HepG2 (cell line): ENCODE data around the gene YEATS2. TPM values are rescaled to one million over a fixed set of nuclear protein-coding genes. Genes with fewer than 3 reads are reported as not detected.

Experiments
- ATAC-seq: fragments of 200-7000 bp; cut with Tn5 transposase; 3 replicates; pipeline ENCODE4 v1.9.1; 2020; ENCODE audit warnings: mild to moderate bottlenecking, moderate library complexity
- BruUV-seq: library from RNA; stranded (reverse); fragments of 400-500 nt; replicated peaks from 2 replicates; lab custom pipeline; 2021; lab: Mats Ljungman, UMichigan
- CTCF ChIA-PET: fragments of 300-600 bp; formaldehyde crosslinking; extraction: SDS; loops from one replicate; lab custom pipeline; 2021; ENCODE audit warnings: low total read pairs, inconsistent platforms, low intra/inter-chr PET ratio; lab: Yijun Ruan, JAX
- POLR2A ChIA-PET: fragments of 350-600 bp; sonication (Branson Sonifier 250); formaldehyde crosslinking; loops from one replicate; lab custom pipeline; 2020; ENCODE audit warnings: antibody characterized with exemption, inconsistent platforms; lab: Yijun Ruan, JAX
- DNase-seq: peaks from one replicate; pipeline ENCODE4 v3.0.0-alpha.2; 2015; ENCODE audit warnings: low spot score
- FAIRE-seq: peaks from 3 replicates; lab custom pipeline; 2011; peaks lifted over from hg19 to GRCh38; lab: Jason Lieb, UNC
- H2AFZ ChIP-seq: one replicate; pipeline ENCODE4 v1.6.1; 2011; ENCODE audit warnings: low read length, inconsistent platforms
- H3K27ac ChIP-seq: fragments of 300-600 bp; 3 replicates; pipeline ENCODE4 v1.8.0; 2011; ENCODE audit warnings: mixed run types, mild to moderate bottlenecking, mixed read lengths, low read length, inconsistent platforms; ENCODE audit not compliant: insufficient read depth; ENCODE audit errors: extremely low read length
- H3K27me3 ChIP-seq, 2 experiments: fragments of 200-600 bp in 1 of 2; 2 replicates in 1 of 2; 3 replicates in 1 of 2; pipeline versions ENCODE4 v1.6.0 to v1.8.0; 2011; ENCODE audit warnings: low read length in 2 of 2, mild to moderate bottlenecking in 2 of 2, moderate library complexity in 2 of 2, inconsistent platforms in 1 of 2; ENCODE audit not compliant: insufficient read depth in 2 of 2, control insufficient read depth in 1 of 2
- H3K36me3 ChIP-seq, 2 experiments: fragments of 200-600 bp in 1 of 2; replicated peaks in 1 of 2; 2 replicates in 1 of 2; 3 replicates in 1 of 2; pipeline versions ENCODE4 v1.5.1 to v1.8.0; 2011; ENCODE audit warnings: low read length in 2 of 2, inconsistent platforms in 1 of 2; ENCODE audit not compliant: insufficient read depth in 2 of 2, control insufficient read depth in 1 of 2
- H3K4me1 ChIP-seq: 2 replicates; pipeline ENCODE4 v1.5.1; 2012; ENCODE audit warnings: low read length, inconsistent platforms; ENCODE audit not compliant: insufficient read depth
- H3K4me2 ChIP-seq: 2 replicates; pipeline ENCODE4 v1.6.0; 2011; ENCODE audit warnings: low read depth, low read length, inconsistent platforms
- H3K4me3 ChIP-seq, 3 experiments: fragments of 200-600 bp in 1 of 3; sonication (generic), shearing (Covaris generic) in 1 of 3; replicated peaks in 1 of 3; 2 replicates each; pipeline ENCODE4 v1.5.1; 2011 to 2016; ENCODE audit warnings: low read length in 3 of 3, inconsistent platforms in 2 of 3, low read depth in 2 of 3, mild to moderate bottlenecking in 2 of 3, control low read depth in 1 of 3, mixed read lengths in 1 of 3; ENCODE audit not compliant: insufficient read depth in 1 of 3
- H3K79me2 ChIP-seq: one replicate; pipeline ENCODE4 v1.6.1; 2011; ENCODE audit warnings: low read length, inconsistent platforms; ENCODE audit not compliant: insufficient read depth
- H3K9ac ChIP-seq: 2 replicates; pipeline ENCODE4 v1.6.0; 2011; ENCODE audit warnings: mild to moderate bottlenecking, low read depth, low read length, inconsistent platforms; ENCODE audit not compliant: insufficient read depth
- H3K9me3 ChIP-seq: 2 replicates; pipeline ENCODE4 v1.5.1; 2012; ENCODE audit warnings: mild to moderate bottlenecking, low read length
- H4K20me1 ChIP-seq: 2 replicates; pipeline ENCODE4 v1.6.0; 2011; ENCODE audit warnings: inconsistent platforms, mild to moderate bottlenecking, low read length, moderate library complexity; ENCODE audit not compliant: insufficient read depth
- AFF4 ChIP-seq: sonication (generic); formaldehyde crosslinking; IDR thresholded peaks from 2 replicates; pipeline ENCODE4 v1.4.0; 2020; ENCODE audit warnings: missing genetic modification reagents
- CEBPG ChIP-seq: IDR thresholded peaks from 2 replicates; pipeline ENCODE4 v1.6.1; 2016
- HOXA7 ChIP-seq: sonication (generic); formaldehyde crosslinking; IDR thresholded peaks from 2 replicates; pipeline ENCODE4 v1.8.1; 2022; ENCODE audit warnings: mild to moderate bottlenecking, missing genetic modification reagents, moderate library complexity
- KLF16 ChIP-seq, 2 experiments: sonication (generic) in 1 of 2; formaldehyde crosslinking in 1 of 2; IDR thresholded peaks; 2 replicates each; pipeline versions ENCODE4 v1.6.1 to v1.8.0; 2016 to 2023; ENCODE audit warnings: missing genetic modification reagents in 2 of 2, missing compliant biosample characterization in 1 of 2
- ZFP41 ChIP-seq: sonication (generic); formaldehyde crosslinking; IDR thresholded peaks from 2 replicates; pipeline ENCODE4 v1.4.0; 2020; ENCODE audit warnings: mild to moderate bottlenecking, missing genetic modification reagents, borderline replicate concordance
- ZFP90 ChIP-seq: sonication (generic); formaldehyde crosslinking; IDR thresholded peaks from 2 replicates; pipeline ENCODE4 v1.8.0; 2022; ENCODE audit warnings: missing genetic modification reagents, mild to moderate bottlenecking, inconsistent platforms, borderline replicate concordance
- ZNF253 ChIP-seq: sonication (generic); formaldehyde crosslinking; IDR thresholded peaks from 2 replicates; pipeline ENCODE4 v1.8.0; 2022; ENCODE audit warnings: mild to moderate bottlenecking, missing genetic modification reagents, borderline replicate concordance
- ZNF33B ChIP-seq: sonication (generic); formaldehyde crosslinking; IDR thresholded peaks from 2 replicates; pipeline ENCODE4 v1.5.1; 2020; ENCODE audit warnings: mild to moderate bottlenecking, missing genetic modification reagents
- ZSCAN20 ChIP-seq: sonication (generic); formaldehyde crosslinking; IDR thresholded peaks from 2 replicates; pipeline ENCODE4 v1.4.0; 2020; ENCODE audit warnings: missing genetic modification reagents, mild to moderate bottlenecking, borderline replicate concordance
- ZSCAN5A ChIP-seq: sonication (generic); formaldehyde crosslinking; IDR thresholded peaks from 2 replicates; pipeline ENCODE4 v1.8.0; 2022; ENCODE audit warnings: mild to moderate bottlenecking, missing genetic modification reagents, borderline replicate concordance
- WGBS: methylation state at CpG from one replicate; pipeline ENCODE4 v1.1.6; 2017; ENCODE audit warnings: low lambda C conversion rate; 5-methylcytosine and 5-hydroxymethylcytosine counted together
- in situ Hi-C: cut with HindIII; loops from 2 replicates; pipeline ENCODE4 v1.10.0; 2017; ENCODE audit warnings: low pct_unique_long_range_greater_than_20kb; ENCODE audit not compliant: extremely low pct_ligation_motif_present
- intact Hi-C: fragments of 100-400 bp; cut with micrococcal nuclease; formaldehyde crosslinking; loops from one replicate; pipeline ENCODE4 v1.10.0; 2022; ENCODE audit not compliant: unreplicated experiment
- polyA plus RNA-seq, 8 experiments: library from polyadenylated mRNA; depleted of rRNA in 3 of 8; stranded (reverse) in 7 of 8; unstranded in 1 of 8; fragments of >200 nt; fragmentation: Illumina TruSeq in 4 of 8; extraction: Trizol in 4 of 8; gene quantifications; 2 replicates each; pipeline versions ENCODE4 v1.2.1 to v1.2.3, GENCODE V29; 2011 to 2016; ENCODE audit warnings: low read depth in 4 of 8, missing spikeins in 1 of 8, mixed read lengths in 1 of 8; ENCODE audit not compliant: insufficient read depth in 1 of 8
- total RNA-seq, 5 experiments: library from RNA; depleted of rRNA; stranded (reverse); fragments of >200 nt; fragmentation: Illumina TruSeq; extraction: Trizol; gene quantifications; 2 replicates each; pipeline ENCODE4 v1.2.3, GENCODE V29; 2016; ENCODE audit warnings: low read depth in 1 of 5

Gene YEATS2
- total and polyA plus RNA-seq, 2 of the 13 experiments (the other 11 are each of a cell fraction or from before 2014, with no cell fraction given), result 18.6 to 33.7 TPM

DNA sequence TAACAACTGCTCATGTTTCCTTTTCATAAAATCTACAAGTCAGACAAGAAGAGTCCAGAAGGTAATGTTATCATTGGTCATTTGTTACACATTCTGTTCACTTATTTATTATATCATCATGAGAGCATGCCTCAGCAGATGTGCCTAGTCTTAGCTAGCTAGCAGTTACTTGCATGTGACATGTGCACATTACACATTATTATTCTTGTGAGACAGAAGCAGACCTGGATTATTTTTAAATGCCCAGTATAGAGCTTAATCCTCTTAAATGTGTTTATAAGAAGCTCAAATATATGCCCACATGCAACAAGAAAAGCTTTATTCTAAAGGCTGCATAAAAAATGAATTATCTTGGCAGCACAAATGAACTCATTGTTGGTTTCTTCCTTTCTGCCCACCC, 12.6 kb downstream of the YEATS2 start:
- H4K20me1 ChIP-seq, result peaks cover 10% of the 10 kb centered on the region; the same call in 1 of the 2 replicates

GRCh38 chr3:183711516-183711915, 13.9 kb downstream of the YEATS2 start:
- 98% methylated on average over 3 of the region's 3 CpGs for WGBS
- no peak for DNase-seq
- in situ Hi-C loops (no loop called here), intact Hi-C loops (no loop called here)
- no peak overlapping the region for H3K4me3 ChIP-seq
- ChIA-PET CTCF (no interaction called here), POLR2A (interaction anchor here (1.1 kb wide), 1 partner anchor 14 kb away, joined by 4 read pairs; the partner anchor contains the start of gene YEATS2)
- peaks cover 8% of the 10 kb centered on the region; the same call in 1 of the 2 replicates for H4K20me1 ChIP-seq
- H3K27ac ChIP-seq, result no peak overlapping the region
- no TSS peak for BruUV-seq
- no peak overlapping the region for H2AFZ ChIP-seq
- H3K79me2 ChIP-seq, result peaks cover 63% of the 10 kb centered on the region
- no peaks in the 10 kb centered on the region for H3K27me3 ChIP-seq
- H3K9ac ChIP-seq, result no peak overlapping the region
- no peak for ATAC-seq
- TF ChIP-seq HOXA7 (CRISPR knock-in tag) (no peak), ZFP90 (no peak), KLF16 (CRISPR knock-in tag; IDR thresholded peaks at IDR 0.05) (no peak), ZNF253 (CRISPR knock-in tag) (no peak), ZFP41 (no peak), CEBPG (no peak), AFF4 (CRISPR knock-in tag) (no peak), ZNF33B (CRISPR knock-in tag) (no peak)
- H3K4me1 ChIP-seq, result no peaks in the 10 kb centered on the region
- H3K36me3 ChIP-seq, result peaks cover 0 to 8% of the 10 kb centered on the region in 2 experiments; a peak in 2 of 5 replicates
- H3K9me3 ChIP-seq, result no peaks in the 10 kb centered on the region
- no peak overlapping the region for H3K4me2 ChIP-seq
- FAIRE-seq, result no peak

More for the DNA sequence above, 12.6 kb downstream of the YEATS2 start:
- Histone ChIP-seq H3K4me1 (no peaks in the 10 kb centered on the region), H3K27ac (no peak overlapping the region), H3K36me3 (0 out of 5 replicates have a peak, but pooled peaks cover 0 to 3% of the 10 kb centered on the region in 2 experiments), H3K79me2 (peaks cover 71% of the 10 kb centered on the region), H3K4me2 (no peak overlapping the region), H3K4me3 (no peak overlapping the region), H3K9me3 (no peaks in the 10 kb centered on the region), H3K27me3 (no peaks in the 10 kb centered on the region), H2AFZ (no peak overlapping the region), H3K9ac (no peak overlapping the region)
- in situ Hi-C loops (no loop called here), intact Hi-C loops (no loop called here)
- ChIA-PET CTCF (no interaction called here), POLR2A (no interaction called here)
- DNase-seq (no peak), ATAC-seq (no peak), FAIRE-seq (no peak)
- TF ChIP-seq ZSCAN5A (CRISPR knock-in tag), result no peak
- TF ChIP-seq ZSCAN20 (CRISPR knock-in tag), result no peak
- no TSS peak for BruUV-seq
